ENCODE results near the gene CARD11.

CARD11 gene

DNA sequence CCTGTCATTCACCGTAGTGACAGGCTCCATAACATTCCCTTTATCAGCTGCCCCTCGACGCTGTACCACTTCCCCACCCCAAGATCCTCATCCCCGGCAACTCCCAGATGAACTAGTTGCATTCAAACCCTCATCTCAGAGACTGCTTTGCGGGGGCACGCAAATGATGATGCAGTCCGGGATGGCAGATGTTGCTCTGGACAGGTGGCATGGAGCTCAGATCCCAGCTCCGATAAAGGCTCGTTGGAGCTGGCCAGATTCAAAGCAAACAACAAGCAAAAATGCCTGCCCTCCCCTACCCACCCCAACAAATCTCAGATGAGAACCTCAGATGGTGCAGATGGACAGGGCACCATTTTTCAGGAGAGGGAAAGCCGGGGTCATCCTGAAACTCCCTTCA lies 46.7 kb downstream of the CARD11 start:
- no peak overlapping the region for H3K4me2 ChIP-seq (ENCODE audit: low read length)
- H3K36me3 ChIP-seq (ENCODE audit: control insufficient read depth, insufficient read depth, low read length) = no peaks in the 10 kb centered on the region
- no peak overlapping the region for H3K9ac ChIP-seq
- no peaks in the 10 kb centered on the region for H3K4me1 ChIP-seq
- no peak overlapping the region for H2AFZ ChIP-seq
- no peaks in the 10 kb centered on the region for H3K79me2 ChIP-seq
- H3K9me3 ChIP-seq (ENCODE audit: control insufficient read depth, low read length) = no peaks in the 10 kb centered on the region
- TF ChIP-seq, protein P1, sequence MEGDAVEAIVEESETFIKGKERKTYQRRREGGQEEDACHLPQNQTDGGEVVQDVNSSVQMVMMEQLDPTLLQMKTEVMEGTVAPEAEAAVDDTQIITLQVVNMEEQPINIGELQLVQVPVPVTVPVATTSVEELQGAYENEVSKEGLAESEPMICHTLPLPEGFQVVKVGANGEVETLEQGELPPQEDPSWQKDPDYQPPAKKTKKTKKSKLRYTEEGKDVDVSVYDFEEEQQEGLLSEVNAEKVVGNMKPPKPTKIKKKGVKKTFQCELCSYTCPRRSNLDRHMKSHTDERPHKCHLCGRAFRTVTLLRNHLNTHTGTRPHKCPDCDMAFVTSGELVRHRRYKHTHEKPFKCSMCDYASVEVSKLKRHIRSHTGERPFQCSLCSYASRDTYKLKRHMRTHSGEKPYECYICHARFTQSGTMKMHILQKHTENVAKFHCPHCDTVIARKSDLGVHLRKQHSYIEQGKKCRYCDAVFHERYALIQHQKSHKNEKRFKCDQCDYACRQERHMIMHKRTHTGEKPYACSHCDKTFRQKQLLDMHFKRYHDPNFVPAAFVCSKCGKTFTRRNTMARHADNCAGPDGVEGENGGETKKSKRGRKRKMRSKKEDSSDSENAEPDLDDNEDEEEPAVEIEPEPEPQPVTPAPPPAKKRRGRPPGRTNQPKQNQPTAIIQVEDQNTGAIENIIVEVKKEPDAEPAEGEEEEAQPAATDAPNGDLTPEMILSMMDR (IDR thresholded peaks at IDR 0.05) = no peak
- H3K4me3 ChIP-seq (ENCODE audit: low read depth, low read length) = no peak overlapping the region
- no peaks in the 10 kb centered on the region for H3K27me3 ChIP-seq (ENCODE audit: control insufficient read depth, insufficient read depth, low read length)
- no peak overlapping the region for H3K27ac ChIP-seq

DNA sequence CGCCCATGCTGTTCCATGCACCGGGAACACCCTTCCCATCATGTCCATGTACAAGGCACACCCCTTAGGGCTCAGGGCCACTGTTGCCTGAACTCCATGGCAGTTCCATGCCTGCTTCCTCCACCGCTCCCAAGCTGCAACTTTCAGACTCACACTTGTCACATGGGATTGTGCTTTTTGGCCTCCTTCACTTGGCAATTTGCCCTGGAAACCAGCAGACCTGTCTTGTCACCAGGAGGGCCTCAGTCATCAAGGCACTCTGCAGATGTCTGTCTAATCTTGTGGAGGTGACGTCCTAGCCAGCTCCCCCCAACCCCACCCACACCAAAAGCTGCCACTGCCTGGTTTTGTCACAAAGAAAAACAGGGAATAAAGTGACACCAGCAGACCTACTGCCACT lies 47.5 kb downstream of the CARD11 start:
- no peak overlapping the region for H3K27ac ChIP-seq
- H3K9me3 ChIP-seq (ENCODE audit: control insufficient read depth, low read length) = no peaks in the 10 kb centered on the region
- no peaks in the 10 kb centered on the region for H3K4me1 ChIP-seq
- H3K4me3 ChIP-seq (ENCODE audit: low read depth, low read length) = no peak overlapping the region
- H3K4me2 ChIP-seq (ENCODE audit: low read length) = no peak overlapping the region
- H3K36me3 ChIP-seq (ENCODE audit: control insufficient read depth, insufficient read depth, low read length) = no peaks in the 10 kb centered on the region
- TF ChIP-seq, protein P1 (IDR thresholded peaks at IDR 0.05) = no peak
- no peak overlapping the region for H3K9ac ChIP-seq
- H2AFZ ChIP-seq = no peak overlapping the region
- H3K79me2 ChIP-seq = no peaks in the 10 kb centered on the region
- H3K27me3 ChIP-seq (ENCODE audit: control insufficient read depth, insufficient read depth, low read length) = no peaks in the 10 kb centered on the region

DNA sequence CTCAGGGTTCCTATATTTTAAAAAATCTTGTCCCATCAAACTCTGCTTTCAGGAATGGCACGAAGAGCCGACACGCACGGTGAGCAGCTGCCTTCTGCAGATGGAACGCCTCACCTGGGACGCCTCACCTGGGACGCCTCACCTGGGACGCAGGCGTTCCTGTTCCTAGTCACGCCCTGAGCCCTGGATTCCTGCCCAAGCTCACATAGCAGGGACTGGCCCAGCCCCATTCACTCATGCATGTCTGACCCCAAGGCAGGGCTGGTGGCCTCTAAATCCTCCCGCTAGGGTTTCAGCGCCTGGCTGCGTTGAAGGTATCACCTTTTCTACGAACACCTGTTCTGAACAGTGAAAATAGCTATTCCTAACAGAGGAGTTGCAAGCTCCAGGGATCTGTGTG lies 49.8 kb downstream of the CARD11 start:
- Histone ChIP-seq H3K79me2 (no peaks in the 10 kb centered on the region), H3K36me3 (ENCODE audit: control insufficient read depth, insufficient read depth, low read length) (no peaks in the 10 kb centered on the region)

DNA sequence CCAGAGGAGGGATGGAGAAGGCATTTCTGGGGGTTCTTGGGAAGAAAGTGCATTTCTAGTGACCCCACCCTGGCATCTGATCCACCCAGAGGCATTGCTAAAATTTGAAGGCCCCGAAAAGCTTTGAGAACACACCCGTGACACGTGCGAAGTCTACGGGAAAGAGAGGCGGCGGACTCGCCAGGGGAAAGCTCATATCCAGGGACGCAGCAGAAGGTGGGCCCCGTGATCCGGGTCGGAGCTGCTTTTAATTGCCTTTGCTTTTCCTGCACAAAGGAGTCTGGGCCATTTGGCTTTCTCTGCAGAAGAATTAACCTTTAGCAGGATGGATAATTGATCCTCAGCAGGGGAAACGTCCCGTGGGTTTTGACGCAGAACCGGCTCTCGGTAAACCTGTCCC lies 50.3 kb downstream of the CARD11 start:
- Histone ChIP-seq H3K27me3 (ENCODE audit: control insufficient read depth, insufficient read depth, low read length) (no peaks in the 10 kb centered on the region), H3K9ac (no peak overlapping the region), H3K9me3 (ENCODE audit: control insufficient read depth, low read length) (no peaks in the 10 kb centered on the region), H3K4me1 (no peaks in the 10 kb centered on the region), H3K79me2 (no peaks in the 10 kb centered on the region), H3K36me3 (ENCODE audit: control insufficient read depth, insufficient read depth, low read length) (no peaks in the 10 kb centered on the region), H3K4me2 (ENCODE audit: low read length) (no peak overlapping the region), H2AFZ (no peak overlapping the region), H3K4me3 (ENCODE audit: low read depth, low read length) (no peak overlapping the region), H3K27ac (no peak overlapping the region)
- TF ChIP-seq, protein P1 (IDR thresholded peaks at IDR 0.05) = no peak

More for the DNA sequence above, 49.8 kb downstream of the CARD11 start:
- Histone ChIP-seq H2AFZ (no peak overlapping the region), H3K4me3 (ENCODE audit: low read depth, low read length) (no peak overlapping the region), H3K9ac (no peak overlapping the region), H3K9me3 (ENCODE audit: control insufficient read depth, low read length) (no peaks in the 10 kb centered on the region), H3K4me2 (ENCODE audit: low read length) (no peak overlapping the region), H3K27ac (no peak overlapping the region), H3K4me1 (no peaks in the 10 kb centered on the region), H3K27me3 (ENCODE audit: control insufficient read depth, insufficient read depth, low read length) (no peaks in the 10 kb centered on the region)
- TF ChIP-seq, protein P1 (IDR thresholded peaks at IDR 0.05) = no peak

DNA sequence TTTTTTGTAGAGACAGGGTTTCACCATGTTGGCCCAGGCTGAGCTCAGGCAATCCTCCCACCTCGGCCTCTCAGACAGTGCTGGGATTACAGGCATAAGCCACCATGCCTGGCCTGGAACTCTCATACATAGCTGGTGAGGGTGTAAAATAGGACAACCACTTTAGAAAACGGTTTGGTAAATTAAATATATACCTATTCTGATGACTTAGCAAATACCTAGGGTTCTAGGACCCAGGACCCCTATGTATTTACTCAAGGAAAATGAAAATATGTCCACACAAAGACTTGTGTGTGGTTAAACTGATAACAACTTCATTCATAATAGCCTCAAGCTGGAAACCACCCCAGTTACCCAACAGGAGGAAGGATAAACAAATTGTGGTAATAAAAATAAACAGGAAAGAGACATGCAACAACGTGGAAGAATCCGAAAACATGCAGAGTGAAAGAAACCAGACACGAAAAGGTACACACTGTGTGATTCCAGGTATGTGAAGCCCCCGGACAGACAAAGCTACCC lies 52.7 kb downstream of the CARD11 start:
- no peaks in the 10 kb centered on the region for H3K4me1 ChIP-seq
- no peak overlapping the region for H3K27ac ChIP-seq
- no peak overlapping the region for H3K9ac ChIP-seq
- no peaks in the 10 kb centered on the region for H3K36me3 ChIP-seq (ENCODE audit: control insufficient read depth, insufficient read depth, low read length)
- H3K4me2 ChIP-seq (ENCODE audit: low read length) = no peak overlapping the region
- H2AFZ ChIP-seq = no peak overlapping the region
- no peak overlapping the region for H3K4me3 ChIP-seq (ENCODE audit: low read depth, low read length)
- no peaks in the 10 kb centered on the region for H3K9me3 ChIP-seq (ENCODE audit: control insufficient read depth, low read length)
- TF ChIP-seq, protein P1 (IDR thresholded peaks at IDR 0.05) = no peak
- H3K79me2 ChIP-seq = no peaks in the 10 kb centered on the region
- no peaks in the 10 kb centered on the region for H3K27me3 ChIP-seq (ENCODE audit: control insufficient read depth, insufficient read depth, low read length)

Measured in parathyroid adenoma (tissue), 2 donors.